HG03025 (cell line): Measurements from ENCODE around the gene BRD1.

Source experiments
- ATAC-seq: cut with Tn5 transposase; IDR thresholded peaks from one replicate; pipeline ENCODE4 v1.9.1; 2021; ENCODE audit warnings: mild to moderate bottlenecking, moderate library complexity; ENCODE audit not compliant: unreplicated experiment, low FRiP score

The BRD1 gene

DNA sequence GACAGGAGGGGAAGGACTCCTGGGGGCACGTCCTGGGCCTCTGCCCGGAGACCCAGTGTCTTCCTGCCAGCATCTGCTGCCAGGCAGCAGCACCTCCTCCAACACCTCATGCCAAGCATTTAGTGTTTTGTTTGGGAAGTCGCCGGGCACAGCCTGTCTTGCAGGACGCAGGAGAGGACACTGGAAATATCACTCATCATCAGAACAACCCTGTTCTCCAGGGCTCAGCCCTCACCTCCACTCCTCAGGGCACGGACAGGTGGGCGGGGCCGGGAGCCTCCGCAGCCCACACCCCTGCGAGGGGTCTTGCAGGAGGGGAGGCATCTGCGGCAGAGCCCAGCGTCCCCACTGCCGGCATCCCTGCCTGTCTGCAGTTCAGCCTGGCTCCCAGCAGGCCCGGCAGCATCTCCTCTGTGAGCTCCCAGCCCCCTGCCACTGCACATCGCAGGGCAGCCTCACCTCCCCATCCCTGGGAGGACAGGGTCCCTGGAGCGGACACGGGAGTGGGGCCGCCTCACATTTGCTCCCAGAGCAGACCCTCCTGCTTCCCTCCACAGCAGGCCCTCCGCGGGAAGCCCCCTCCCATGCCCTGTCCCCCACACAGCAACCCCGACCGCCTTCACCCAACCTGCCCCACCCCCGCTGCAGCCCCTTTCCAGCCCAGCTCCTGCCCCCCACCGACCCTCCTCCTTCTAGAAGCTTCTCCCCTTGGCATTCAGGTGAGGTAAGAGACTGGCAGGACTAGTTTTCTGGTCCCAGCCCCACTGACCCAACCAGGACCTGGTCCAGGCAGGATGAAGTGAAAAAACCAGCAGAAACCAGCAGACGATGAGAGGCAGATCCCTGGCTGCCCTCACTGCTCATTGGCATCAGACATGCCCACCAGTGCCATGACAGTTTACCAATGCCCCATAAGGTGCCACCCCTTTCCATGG, 72.7 kb downstream of the BRD1 start:
- no peak for ATAC-seq

DNA sequence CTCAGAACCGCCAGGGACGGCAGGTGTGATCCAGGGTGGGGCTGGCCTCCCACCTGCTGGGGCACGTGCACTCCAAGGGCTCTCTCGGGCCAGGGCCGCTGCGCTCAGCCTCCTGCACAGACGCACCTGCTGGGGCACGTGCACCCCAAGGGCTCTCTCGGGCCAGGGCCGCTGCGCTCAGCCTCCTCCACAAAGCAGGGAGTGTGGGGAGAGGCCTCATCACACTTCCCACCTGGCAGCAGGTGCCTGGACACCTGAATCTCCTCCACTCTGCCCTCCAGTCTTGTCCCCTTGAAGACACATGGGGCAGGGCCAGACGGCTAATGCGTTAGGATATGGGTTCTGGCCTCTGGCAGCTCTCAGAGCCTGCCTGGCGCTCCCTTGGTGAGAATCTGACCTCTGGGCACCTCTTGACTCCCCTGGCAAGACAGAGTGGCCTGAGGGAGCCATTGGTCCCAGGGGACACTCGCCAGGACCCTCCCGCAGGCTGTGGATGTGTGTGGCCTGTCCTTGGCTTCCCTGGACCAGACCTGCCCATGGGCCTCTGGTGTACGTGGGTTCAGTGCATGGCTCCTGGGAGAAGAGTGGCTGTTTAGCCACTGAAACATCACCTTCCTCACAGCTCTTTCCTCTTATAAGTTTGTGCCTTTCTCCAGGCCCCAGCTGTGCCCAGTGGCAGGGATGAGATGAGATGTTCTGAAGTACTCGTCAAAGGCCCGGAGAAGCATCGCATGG, 73.5 kb downstream of the BRD1 start:
- ATAC-seq: no peak

DNA sequence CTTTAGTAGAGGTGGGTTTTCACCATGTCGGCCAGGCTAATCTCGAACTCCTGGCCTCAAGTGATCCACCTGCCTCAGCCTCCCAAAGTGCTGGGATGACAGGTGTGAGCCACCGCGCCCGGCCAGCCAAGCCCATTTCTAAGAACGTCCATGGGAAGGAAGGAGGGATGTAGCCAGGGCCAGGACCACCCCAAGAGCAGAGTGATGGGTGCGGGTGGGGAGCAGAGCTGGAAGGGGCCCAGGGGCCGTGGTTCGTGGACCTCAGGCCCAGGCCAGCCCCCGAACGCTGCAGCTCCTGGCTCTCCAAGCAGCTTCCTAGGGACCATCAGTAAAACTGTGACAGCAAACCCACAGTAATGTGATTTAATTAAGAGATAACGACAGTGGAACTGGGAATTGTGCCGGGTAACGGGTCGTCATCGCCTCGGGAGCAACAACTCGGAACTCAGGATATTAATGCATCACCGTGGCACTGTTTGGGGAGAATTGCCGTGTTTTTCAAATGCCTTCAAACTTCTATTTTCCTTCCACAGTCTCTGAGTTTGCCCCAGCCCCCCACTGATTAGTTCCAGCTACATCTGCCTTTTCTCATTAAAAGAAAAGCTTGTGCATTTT, 74.3 kb downstream of the BRD1 start:
- no peak for ATAC-seq

DNA sequence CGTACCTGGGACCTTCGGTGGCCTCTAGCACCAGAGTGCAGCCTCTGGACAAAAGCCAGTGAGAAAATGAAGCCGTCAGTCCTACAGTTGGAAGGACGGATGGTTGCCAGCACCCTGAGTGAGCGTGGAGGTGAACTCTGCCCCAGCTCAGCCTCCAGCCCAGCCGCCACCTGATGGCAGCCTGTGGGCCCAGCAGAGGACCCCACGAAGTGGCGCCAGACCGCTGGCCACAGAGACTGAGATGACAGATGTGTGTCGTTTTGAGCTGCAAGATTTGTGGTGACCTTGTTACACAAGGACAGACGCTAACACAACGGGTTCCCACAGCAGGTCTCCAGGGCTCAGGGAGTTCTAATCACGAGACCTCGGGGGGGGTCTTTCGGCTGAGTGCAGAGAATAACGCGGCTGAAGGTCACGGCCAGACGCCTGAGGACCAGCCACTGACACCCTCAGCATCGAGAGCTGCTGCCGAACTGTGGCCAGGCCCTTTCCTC, 75.0 kb downstream of the BRD1 start:
- ATAC-seq: no peak

DNA sequence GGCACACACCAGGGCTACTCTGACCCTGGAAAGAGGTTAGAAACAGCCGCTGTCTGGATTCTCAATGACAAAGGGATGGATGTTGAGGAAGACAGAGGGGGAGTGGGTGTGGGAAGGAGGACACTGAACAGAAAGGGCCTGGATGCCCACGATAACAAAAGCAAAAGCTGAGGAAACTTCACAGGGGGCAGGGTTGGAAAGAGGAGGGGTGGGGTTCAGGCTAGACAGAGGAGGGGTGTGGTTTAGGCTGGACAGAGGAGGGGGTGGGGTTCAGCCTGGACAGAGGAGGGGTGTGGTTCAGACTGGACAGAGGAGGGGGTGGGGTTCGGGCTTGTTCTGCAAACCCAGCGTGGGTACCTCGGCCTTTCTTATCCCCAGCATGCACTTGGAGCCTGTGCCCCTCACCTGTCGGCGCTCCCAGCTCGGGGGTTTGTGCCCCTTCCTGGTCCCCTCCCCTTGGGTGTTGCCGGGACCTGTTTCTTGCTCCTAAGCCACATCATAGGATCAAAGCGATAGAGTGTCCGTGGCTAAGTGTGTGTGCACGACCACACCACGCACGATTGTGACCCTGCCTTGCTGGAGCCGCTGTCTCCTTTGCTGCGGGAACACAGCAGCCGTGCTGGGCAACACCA, 75.6 kb downstream of the BRD1 start:
- no peak for ATAC-seq

DNA sequence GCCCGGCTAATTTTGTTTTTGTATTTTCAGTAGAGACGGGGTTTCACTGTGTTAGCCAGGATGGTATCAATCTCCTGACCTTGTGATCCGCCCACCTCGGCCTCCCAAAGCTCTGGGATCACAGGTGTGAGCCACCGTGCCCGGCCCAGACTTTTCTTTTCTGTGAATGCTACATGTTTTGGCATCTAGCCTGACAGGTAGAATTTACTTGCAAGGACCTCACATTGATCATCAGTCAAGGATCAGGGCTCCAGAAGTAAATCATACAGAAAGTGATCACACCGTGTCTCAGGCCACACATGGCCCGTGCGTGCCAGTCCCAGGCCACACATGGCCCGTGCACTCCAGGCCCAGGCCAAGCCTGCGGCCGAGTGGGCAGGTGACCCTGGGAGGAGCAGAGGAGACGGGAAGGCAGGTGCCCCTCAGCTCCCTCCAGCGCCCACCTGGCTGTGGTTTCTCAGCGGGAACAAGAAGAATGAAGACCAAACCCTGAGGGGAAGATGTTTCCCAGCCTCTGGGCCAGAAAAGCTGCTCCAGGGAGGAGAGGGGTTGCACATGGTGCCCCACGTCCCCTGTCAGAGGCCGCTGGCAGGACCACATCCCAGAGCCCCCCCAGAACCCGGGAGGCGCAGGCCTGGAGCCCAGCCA, 76.2 kb downstream of the BRD1 start:
- no peak for ATAC-seq

DNA sequence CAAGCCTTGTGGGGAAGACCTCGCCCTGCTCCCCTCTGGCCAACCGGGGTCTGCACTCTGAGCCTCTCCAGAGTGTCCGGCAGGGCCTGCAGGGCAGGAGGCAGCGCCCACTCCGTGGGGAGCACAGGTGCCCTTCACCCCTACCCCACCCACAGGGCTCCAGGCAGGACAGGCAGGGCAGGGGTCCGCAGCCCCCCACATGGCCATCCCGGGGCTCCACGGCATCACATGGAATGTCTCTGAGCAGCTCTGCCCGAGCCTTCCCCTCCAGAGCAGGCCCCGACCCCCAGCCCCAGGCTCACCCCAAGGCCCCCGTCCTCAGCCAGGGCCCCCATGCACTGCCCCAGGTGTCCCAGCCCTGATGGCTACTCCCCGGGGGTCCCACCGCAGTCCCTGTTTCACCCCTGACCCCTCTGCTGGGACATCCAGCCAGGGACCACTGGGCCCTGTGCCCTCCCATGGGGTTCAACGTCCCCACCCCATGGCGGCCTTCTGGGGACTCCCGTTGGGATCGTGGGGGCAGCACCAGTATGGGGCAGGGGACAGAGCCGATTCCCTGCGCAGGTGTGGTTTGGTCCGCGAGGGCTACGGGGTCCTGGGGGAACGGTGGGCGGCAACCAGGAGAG, 77.7 kb downstream of the BRD1 start:
- ATAC-seq: no peak

DNA sequence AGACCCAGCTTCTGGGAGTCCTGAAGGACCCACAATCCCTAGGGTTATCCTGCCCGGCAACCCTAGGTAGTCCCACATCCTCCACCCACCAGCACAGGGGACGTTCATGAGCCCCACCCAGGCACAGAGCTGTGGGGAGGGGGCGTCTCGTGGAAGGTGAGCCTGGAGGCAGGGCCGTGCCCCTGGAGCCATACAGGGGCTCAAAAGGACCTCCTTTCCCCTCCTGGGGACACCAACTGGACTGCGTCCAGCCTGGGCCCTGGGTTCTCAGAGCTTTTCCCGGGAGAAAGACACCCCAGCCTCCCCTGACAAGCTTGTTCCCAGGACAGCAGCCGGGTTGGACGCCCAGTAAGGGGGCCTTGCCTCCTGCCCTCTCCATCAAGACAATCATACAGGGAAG, 78.4 kb downstream of the BRD1 start:
- ATAC-seq: no peak

DNA sequence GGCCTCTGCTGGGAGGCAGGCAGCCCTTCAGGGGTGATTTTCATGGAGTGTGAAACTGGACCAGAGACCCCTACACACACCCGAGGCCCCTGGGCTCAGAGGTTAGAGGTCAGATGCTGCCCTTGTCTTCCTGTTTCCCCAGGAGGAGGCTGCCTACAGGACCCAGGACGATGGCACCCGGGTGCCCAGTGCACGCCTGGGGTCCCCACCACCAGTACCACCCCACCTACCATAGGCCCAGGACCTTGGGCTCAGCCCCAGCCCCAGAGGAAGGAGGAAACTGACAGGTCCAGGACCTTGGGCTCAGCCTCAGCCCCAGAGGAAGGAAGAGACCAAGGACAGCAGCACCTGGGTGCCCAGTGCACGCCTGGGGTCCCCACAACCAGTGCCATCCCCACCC, 79.2 kb downstream of the BRD1 start:
- no peak for ATAC-seq

DNA sequence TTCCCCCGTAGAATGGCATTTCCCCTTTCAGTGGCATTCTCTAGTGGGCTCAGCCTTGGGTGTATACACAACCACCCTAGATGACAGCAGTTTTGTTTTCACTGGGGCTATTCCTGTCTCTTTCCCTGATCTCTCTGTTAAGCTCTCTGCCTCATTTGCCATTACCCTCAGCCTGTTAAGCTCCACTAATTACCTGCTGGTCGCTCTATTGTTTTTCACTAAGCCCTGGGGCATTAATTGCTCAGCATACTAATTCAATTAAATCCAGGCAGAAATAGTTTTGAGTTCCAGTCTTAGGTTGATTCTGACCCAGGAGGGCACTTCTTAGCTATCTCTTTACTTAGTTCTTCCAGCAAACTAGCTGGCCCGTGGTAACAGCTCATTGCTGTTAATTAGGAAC, 80.0 kb downstream of the BRD1 start:
- no peak for ATAC-seq

DNA sequence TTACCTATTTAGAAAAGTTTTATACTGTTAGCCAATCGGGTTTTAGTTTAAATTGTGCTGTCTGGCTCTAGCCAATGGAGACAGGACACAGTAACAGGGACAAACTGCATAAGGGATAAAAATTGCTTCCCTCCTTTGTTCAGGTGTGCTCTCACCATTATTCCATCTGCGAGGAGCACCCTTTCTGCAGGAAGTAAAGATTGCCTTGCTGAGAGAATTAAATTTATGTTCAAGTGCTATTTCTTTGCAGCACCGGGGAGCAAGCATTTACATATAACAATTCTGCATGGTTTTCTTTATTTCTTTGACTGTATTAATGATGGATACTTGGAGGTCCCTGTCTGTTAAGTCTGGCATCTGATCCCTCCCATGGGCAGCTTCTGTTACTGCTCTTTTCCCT, 80.5 kb downstream of the BRD1 start:
- ATAC-seq: no peak

DNA sequence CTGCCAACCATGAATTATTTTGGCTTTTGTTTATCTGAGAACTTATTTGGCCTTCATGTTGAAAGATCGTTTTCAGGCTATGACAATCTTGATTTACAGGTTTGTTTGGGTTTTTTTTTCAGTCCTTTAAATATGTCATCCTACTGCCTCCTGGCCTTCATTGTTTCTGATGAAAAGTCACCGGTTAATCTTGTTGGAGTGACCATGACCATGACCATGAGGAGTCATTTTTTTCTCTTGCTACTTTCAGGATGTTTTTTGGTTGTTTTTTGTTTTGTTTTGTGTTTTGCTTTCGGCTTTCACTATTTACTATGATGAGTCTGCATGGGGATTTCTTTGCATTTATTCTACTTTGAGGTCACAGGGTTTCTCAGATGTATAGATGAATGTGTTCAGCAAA, 81.6 kb downstream of the BRD1 start:
- no peak for ATAC-seq

DNA sequence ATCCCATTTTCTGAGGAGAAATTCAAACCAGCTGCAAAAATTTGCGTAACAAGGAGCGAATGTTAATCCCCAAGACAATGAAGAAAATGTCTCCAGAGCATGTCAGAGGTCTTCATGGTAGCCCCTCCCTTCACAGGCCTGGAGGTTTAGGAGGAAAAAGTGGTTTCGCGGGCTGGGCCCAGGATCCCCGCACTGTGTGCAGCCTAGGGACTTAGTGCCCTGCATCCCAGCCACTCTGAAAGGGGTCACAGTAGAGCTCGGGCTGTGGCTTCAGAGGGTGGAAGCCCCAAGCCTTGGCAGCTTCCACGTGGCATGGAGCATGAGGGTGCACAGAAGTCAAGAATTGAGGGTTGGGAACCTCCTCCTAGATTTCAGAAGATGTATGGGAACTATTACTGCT, 87.4 kb downstream of the BRD1 start:
- no peak for ATAC-seq

DNA sequence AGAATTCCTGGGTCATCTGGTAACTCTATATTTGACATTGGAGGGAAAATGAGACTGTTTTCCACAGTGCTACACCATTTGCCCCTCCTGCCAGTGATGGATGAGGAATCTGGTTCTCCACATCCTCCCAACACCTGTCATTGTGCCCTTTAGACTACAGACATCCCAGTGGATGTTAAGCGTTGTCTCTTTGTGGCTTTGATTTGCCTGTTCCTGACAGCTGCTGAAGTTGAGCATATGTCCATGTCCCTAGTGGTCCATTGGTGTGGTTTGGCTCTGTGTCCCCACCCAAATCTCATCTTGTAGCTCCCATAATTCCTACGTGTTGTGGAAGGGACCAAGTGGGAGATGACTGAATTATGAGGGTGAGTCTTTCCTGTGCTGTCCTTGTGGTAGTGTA, 88.5 kb downstream of the BRD1 start:
- no peak for ATAC-seq

DNA sequence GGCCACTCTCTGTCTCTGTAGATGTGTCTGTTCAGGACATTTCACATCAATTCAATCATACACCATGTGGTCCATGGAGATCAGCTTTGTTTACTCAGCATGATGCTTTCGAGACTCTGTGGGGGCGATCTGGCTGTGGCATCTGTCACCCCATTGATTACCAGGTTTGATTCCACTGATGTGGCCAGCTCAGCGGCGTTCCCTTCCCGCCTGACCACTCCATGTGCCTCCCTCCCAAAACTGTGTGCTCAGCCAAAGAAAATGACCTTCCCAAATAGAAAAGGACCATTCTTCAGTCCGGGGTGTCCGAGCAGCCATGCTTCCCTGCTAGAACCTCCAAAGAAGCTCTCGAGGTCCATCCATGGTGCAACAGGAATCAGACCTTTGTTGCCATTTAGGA, 89.1 kb downstream of the BRD1 start:
- ATAC-seq: no peak

DNA sequence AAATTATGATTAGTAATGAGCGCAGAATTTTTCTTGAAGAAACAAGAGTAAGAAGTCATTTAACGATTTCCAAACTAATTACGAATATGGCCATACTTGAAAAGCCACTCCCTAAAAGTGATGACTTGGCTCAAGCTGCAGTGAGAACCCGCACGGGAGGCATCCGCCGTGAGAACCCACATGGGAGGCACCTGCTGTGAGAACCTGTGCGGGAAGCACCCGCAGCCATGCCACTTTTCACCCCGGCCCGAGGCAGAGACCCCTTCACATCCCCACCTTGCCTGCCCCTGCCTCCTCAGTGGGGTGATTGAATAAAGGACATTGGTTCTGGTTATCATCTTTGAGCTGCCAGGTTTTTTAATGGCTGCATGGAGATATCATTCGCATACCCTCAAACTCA, 89.7 kb downstream of the BRD1 start:
- no peak for ATAC-seq

DNA sequence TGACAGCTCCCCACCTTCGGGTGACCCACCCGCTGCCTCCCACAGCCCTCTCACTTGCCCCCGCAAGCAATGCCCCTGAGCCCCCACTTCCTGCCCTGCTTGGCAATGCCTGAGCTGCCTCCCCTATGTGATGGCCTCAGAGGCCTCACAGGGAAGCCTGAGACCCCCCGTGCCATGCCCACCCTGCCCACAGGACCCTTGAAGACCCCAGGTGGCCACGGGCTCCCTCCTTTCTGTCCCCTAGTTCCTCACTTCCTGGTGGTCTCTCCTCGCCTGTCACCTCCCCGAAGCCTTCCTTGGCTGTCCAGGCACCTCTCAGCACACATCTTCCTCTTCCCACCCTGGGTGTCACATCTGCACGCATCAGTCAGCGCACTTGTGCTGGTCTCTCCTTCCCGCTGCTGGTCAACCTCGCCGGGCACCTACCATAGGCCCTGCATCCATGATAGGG, 90.5 kb downstream of the BRD1 start:
- ATAC-seq: no peak

DNA sequence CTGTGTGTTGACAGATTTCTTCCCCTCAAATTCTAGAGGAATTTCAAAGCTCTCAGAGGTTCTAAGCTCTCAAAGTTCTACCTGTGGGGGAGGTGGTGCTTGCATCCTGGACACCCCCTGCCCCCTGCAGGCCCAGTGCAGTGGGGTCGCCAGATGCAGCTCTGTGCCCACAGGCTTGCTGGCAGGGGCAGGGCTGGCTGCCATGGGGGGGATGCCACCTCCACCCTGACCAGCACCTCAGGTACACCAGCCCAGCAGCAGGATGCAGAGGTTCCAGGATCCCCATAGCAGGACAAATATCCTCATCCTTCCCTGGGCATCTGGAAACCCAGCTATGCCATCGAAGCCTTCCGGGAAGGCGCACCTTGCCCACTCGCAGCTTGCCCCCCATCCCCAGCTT, 91.1 kb downstream of the BRD1 start:
- ATAC-seq: no peak

DNA sequence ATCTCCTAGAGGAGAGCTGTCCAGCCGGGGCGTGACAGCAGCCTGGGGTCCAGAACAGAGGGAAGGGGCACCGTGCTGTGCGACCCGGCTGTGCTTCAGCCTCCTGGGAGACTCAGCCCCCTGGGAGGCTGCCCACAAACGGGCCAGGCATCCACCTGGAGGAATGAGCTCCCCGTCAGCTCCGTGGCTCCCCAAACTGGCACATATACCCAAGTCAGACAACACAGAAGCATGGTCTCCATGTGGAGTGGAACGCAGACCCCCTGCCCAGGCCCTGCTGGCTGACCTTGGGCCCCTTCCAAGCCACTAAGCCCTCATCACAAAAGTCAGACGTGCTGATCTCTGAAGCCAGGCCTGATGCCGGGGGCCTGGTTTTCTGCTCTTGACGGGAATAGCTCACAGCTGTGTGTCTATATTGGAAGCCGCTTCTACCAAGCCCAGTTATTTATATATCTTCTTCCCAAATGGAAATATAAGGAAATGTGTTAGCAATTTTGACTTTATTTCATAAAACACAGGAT, 91.7 kb downstream of the BRD1 start:
- ATAC-seq: no peak
